Measurements from ENCODE around the gene DDIT3. TPM values are rescaled to one million over a fixed set of nuclear protein-coding genes. Genes with fewer than 3 reads are reported as not detected.

Gene DDIT3
- total RNA-seq, 1 experiment from 2014 or later = 84.7 TPM

DNA sequence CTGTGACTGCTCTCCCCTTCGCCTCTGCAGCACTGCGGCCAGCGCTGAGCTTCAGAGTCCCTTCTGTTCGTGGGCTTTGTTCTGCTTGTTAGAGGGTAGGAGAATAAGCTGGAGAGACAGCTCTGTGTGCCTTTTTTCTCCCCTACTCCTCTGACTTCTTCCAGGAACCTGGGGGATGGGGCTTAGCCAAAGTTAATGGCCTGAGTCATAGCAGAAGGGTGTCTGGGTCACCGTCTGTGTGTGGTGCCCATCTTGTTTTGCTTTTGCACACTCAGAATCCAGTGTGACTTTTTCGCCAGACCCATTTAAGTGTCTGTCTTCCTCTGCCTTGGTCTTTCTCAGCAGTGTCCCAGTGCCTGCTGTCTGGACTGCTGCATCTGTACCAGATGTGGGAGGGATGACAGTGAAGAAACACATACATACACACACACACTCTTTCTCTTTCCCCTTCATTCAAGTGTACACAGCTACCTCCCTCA, 32.6 kb upstream of the DDIT3 start:
- Histone ChIP-seq H3K4me2 (ENCODE audit: low read length) (peak overlapping the region; percentile 32), H3K4me1 (ENCODE audit: control insufficient read depth in 1 of 2, insufficient read depth in 2 of 2, low read length in 2 of 2) (peaks cover 3 to 30% of the 10 kb centered on the region in 2 experiments; a peak in 3 of 4 replicates), H3K27ac (ENCODE audit: low read depth, low read length) (no peak overlapping the region), H3K9ac (ENCODE audit: low read length) (no peak overlapping the region), H3K36me3 (ENCODE audit: control insufficient read depth in 1 of 2, insufficient read depth in 2 of 2, low read length in 2 of 2) (no peaks in the 10 kb centered on the region), H3K79me2 (ENCODE audit: insufficient read depth, low read length) (no peaks in the 10 kb centered on the region), H3K4me3 (replicated peaks in 1 of 2; ENCODE audit: low read depth in 1 of 2, low read length in 2 of 2) (no peak overlapping the region), H4K20me1 (ENCODE audit: insufficient read depth) (no peaks in the 10 kb centered on the region), H3K9me3 (ENCODE audit: control insufficient read depth in 1 of 2, insufficient read depth in 1 of 2, low read depth in 1 of 2, low read length in 2 of 2) (no peaks in the 10 kb centered on the region), H3K27me3 (ENCODE audit: insufficient read depth, low read length) (no peaks in the 10 kb centered on the region), H2AFZ (ENCODE audit: low read depth, low read length, poor library complexity, severe bottlenecking) (no peak overlapping the region), H3K9me2 (ENCODE audit: insufficient read depth) (no peaks in the 10 kb centered on the region)
- TF ChIP-seq, protein P1, sequence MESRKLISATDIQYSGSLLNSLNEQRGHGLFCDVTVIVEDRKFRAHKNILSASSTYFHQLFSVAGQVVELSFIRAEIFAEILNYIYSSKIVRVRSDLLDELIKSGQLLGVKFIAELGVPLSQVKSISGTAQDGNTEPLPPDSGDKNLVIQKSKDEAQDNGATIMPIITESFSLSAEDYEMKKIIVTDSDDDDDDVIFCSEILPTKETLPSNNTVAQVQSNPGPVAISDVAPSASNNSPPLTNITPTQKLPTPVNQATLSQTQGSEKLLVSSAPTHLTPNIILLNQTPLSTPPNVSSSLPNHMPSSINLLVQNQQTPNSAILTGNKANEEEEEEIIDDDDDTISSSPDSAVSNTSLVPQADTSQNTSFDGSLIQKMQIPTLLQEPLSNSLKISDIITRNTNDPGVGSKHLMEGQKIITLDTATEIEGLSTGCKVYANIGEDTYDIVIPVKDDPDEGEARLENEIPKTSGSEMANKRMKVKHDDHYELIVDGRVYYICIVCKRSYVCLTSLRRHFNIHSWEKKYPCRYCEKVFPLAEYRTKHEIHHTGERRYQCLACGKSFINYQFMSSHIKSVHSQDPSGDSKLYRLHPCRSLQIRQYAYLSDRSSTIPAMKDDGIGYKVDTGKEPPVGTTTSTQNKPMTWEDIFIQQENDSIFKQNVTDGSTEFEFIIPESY (IDR thresholded peaks at IDR 0.05; ENCODE audit: extremely low read depth, insufficient replicate concordance, low read length) = no peak
- TF ChIP-seq EZH2 (IDR thresholded peaks at IDR 0.05) = no peak
- no peak for TF ChIP-seq CBX3 (IDR thresholded peaks at IDR 0.05; ENCODE audit: low read depth)
- no peak for TF ChIP-seq YY1 (IDR thresholded peaks at IDR 0.05; ENCODE audit: extremely low read depth, insufficient replicate concordance, low read depth, low read length)
- TF ChIP-seq FOSL1 (IDR thresholded peaks at IDR 0.05; ENCODE audit: low read depth) = no peak
- no peak for TF ChIP-seq SRF (IDR thresholded peaks at IDR 0.05; ENCODE audit: low read depth)
- CTCF ChIA-PET = no interaction called here
- intact Hi-C loops (cut with micrococcal nuclease) = no loop called here
- POLR2A ChIA-PET = no interaction called here
- DNase-seq (ENCODE audit: low read depth, low spot score) = no peak
- no TSS peak for BruUV-seq (replicated peaks)
- ATAC-seq = no peak
- RAD21 ChIA-PET (ENCODE audit: low non-redundant PET in 1 of 2, low total read pairs in 2 of 2, uncharacterized antibody in 2 of 2, unreplicated experiment in 2 of 2) = no interaction called here

DNA sequence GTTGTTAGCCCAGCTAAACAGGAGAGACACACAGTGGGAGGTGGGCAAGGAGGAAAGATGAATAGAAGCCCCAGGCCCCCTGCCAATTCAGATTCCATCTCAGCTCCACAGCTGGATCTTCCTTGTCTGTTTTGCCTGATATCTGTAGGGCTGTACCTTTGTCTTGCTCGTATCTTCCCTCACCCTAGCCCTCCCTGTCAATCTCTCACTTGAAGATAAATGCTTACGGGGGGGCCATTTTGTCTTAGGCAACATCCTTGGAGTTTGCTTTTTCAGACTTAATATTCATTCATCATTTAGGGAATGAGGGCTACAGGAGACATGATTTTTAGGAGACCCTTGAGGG, 32.0 kb upstream of the DDIT3 start:
- Histone ChIP-seq H4K20me1 (ENCODE audit: insufficient read depth) (no peaks in the 10 kb centered on the region), H2AFZ (ENCODE audit: low read depth, low read length, poor library complexity, severe bottlenecking) (no peak overlapping the region), H3K9me3 (ENCODE audit: control insufficient read depth in 1 of 2, insufficient read depth in 1 of 2, low read depth in 1 of 2, low read length in 2 of 2) (no peaks in the 10 kb centered on the region), H3K9me2 (ENCODE audit: insufficient read depth) (no peaks in the 10 kb centered on the region), H3K4me3 (replicated peaks in 1 of 2; ENCODE audit: low read depth in 1 of 2, low read length in 2 of 2) (no peak overlapping the region), H3K79me2 (ENCODE audit: insufficient read depth, low read length) (no peaks in the 10 kb centered on the region), H3K4me1 (ENCODE audit: control insufficient read depth in 1 of 2, insufficient read depth in 2 of 2, low read length in 2 of 2) (peaks cover 3 to 34% of the 10 kb centered on the region in 2 experiments; a peak in 3 of 4 replicates), H3K9ac (ENCODE audit: low read length) (no peak overlapping the region), H3K27me3 (ENCODE audit: insufficient read depth, low read length) (no peaks in the 10 kb centered on the region), H3K36me3 (ENCODE audit: control insufficient read depth in 1 of 2, insufficient read depth in 2 of 2, low read length in 2 of 2) (no peaks in the 10 kb centered on the region), H3K27ac (ENCODE audit: low read depth, low read length) (no peak overlapping the region), H3K4me2 (ENCODE audit: low read length) (no peak overlapping the region; the same call in 1 of the 2 replicates)
- intact Hi-C loops (cut with micrococcal nuclease) = no loop called here
- CTCF ChIA-PET = no interaction called here
- no TSS peak for BruUV-seq (replicated peaks)
- POLR2A ChIA-PET = no interaction called here
- RAD21 ChIA-PET (ENCODE audit: low non-redundant PET in 1 of 2, low total read pairs in 2 of 2, uncharacterized antibody in 2 of 2, unreplicated experiment in 2 of 2) = no interaction called here
- DNase-seq (ENCODE audit: low read depth, low spot score) (no peak), ATAC-seq (no peak)
- TF ChIP-seq, protein P2, sequence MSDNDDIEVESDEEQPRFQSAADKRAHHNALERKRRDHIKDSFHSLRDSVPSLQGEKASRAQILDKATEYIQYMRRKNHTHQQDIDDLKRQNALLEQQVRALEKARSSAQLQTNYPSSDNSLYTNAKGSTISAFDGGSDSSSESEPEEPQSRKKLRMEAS (IDR thresholded peaks at IDR 0.05) = no peak
- TF ChIP-seq, protein P3, sequence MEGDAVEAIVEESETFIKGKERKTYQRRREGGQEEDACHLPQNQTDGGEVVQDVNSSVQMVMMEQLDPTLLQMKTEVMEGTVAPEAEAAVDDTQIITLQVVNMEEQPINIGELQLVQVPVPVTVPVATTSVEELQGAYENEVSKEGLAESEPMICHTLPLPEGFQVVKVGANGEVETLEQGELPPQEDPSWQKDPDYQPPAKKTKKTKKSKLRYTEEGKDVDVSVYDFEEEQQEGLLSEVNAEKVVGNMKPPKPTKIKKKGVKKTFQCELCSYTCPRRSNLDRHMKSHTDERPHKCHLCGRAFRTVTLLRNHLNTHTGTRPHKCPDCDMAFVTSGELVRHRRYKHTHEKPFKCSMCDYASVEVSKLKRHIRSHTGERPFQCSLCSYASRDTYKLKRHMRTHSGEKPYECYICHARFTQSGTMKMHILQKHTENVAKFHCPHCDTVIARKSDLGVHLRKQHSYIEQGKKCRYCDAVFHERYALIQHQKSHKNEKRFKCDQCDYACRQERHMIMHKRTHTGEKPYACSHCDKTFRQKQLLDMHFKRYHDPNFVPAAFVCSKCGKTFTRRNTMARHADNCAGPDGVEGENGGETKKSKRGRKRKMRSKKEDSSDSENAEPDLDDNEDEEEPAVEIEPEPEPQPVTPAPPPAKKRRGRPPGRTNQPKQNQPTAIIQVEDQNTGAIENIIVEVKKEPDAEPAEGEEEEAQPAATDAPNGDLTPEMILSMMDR (IDR thresholded peaks at IDR 0.05 in 2 of 3, conservative IDR thresholded peaks at IDR 0.05 in 1 of 3; ENCODE audit: borderline replicate concordance in 1 of 3, insufficient read depth in 1 of 3, low read depth in 2 of 3, low read length in 2 of 3) = no peak
- TF ChIP-seq, protein P4, sequence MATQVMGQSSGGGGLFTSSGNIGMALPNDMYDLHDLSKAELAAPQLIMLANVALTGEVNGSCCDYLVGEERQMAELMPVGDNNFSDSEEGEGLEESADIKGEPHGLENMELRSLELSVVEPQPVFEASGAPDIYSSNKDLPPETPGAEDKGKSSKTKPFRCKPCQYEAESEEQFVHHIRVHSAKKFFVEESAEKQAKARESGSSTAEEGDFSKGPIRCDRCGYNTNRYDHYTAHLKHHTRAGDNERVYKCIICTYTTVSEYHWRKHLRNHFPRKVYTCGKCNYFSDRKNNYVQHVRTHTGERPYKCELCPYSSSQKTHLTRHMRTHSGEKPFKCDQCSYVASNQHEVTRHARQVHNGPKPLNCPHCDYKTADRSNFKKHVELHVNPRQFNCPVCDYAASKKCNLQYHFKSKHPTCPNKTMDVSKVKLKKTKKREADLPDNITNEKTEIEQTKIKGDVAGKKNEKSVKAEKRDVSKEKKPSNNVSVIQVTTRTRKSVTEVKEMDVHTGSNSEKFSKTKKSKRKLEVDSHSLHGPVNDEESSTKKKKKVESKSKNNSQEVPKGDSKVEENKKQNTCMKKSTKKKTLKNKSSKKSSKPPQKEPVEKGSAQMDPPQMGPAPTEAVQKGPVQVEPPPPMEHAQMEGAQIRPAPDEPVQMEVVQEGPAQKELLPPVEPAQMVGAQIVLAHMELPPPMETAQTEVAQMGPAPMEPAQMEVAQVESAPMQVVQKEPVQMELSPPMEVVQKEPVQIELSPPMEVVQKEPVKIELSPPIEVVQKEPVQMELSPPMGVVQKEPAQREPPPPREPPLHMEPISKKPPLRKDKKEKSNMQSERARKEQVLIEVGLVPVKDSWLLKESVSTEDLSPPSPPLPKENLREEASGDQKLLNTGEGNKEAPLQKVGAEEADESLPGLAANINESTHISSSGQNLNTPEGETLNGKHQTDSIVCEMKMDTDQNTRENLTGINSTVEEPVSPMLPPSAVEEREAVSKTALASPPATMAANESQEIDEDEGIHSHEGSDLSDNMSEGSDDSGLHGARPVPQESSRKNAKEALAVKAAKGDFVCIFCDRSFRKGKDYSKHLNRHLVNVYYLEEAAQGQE (IDR thresholded peaks at IDR 0.05; ENCODE audit: low read depth) = no peak
- TF ChIP-seq, protein P1 (IDR thresholded peaks at IDR 0.05; ENCODE audit: extremely low read depth, insufficient replicate concordance, low read length) = no peak

Data from HCT116 (cell line).